SK-N-SH (cell line): ENCODE measurements around the gene MDK.

ENCODE experiments used
- IRF3 ChIP-seq: fragments of 150-350 bp; IDR thresholded peaks from 2 replicates; pipeline ENCODE4 v1.6.1; 2016; ENCODE audit warnings: mild to moderate bottlenecking, low read depth, low read length
- NRF1 ChIP-seq: IDR thresholded peaks from 2 replicates; pipeline ENCODE4 v1.6.1; 2012; ENCODE audit warnings: low read depth, mild to moderate bottlenecking, low read length
- POLR2AphosphoS5 ChIP-seq: IDR thresholded peaks from 2 replicates; pipeline ENCODE4 v1.6.1; 2012; ENCODE audit warnings: low read depth, low read length
- SIN3A ChIP-seq: IDR thresholded peaks from 2 replicates; pipeline ENCODE4 v1.6.1; 2012; ENCODE audit warnings: low read depth, mild to moderate bottlenecking, low read length, moderate library complexity, borderline replicate concordance
- SMC3 ChIP-seq: IDR thresholded peaks from 2 replicates; pipeline ENCODE4 v1.6.1; 2012; ENCODE audit warnings: low read depth, low read length, improper control_type of control experiment
- USF2 ChIP-seq: fragments of 150-350 bp; IDR thresholded peaks from 2 replicates; pipeline ENCODE4 v1.6.1; 2017; ENCODE audit warnings: antibody characterized with exemption, low read length, low read depth, borderline replicate concordance
- TF ChIP-seq, protein P1 (sequence below): fragments of 200-600 bp; sonication (generic); IDR thresholded peaks from 2 replicates; pipeline ENCODE4 v1.6.1; 2017; ENCODE audit warnings: antibody characterized with exemption, mild to moderate bottlenecking, moderate library complexity

- TF ChIP-seq SIN3A (no peak), IRF3 (no peak), USF2 (no peak), NRF1 (no peak), POLR2AphosphoS5 (no peak), SMC3 (no peak)
- TF ChIP-seq, protein P1, sequence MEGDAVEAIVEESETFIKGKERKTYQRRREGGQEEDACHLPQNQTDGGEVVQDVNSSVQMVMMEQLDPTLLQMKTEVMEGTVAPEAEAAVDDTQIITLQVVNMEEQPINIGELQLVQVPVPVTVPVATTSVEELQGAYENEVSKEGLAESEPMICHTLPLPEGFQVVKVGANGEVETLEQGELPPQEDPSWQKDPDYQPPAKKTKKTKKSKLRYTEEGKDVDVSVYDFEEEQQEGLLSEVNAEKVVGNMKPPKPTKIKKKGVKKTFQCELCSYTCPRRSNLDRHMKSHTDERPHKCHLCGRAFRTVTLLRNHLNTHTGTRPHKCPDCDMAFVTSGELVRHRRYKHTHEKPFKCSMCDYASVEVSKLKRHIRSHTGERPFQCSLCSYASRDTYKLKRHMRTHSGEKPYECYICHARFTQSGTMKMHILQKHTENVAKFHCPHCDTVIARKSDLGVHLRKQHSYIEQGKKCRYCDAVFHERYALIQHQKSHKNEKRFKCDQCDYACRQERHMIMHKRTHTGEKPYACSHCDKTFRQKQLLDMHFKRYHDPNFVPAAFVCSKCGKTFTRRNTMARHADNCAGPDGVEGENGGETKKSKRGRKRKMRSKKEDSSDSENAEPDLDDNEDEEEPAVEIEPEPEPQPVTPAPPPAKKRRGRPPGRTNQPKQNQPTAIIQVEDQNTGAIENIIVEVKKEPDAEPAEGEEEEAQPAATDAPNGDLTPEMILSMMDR = no peak
These were observed 6.0 kb downstream of the MDK start for GRCh38 chr11:46387456-46387855.
